GM21528 (cell line): ENCODE results near the gene RFTN1.

Experiments used
- ATAC-seq: cut with Tn5 transposase; IDR thresholded peaks from one replicate; pipeline ENCODE4 v1.9.1; 2021; ENCODE audit warnings: mild to moderate bottlenecking, moderate library complexity; ENCODE audit not compliant: unreplicated experiment, low FRiP score

RFTN1 gene

DNA sequence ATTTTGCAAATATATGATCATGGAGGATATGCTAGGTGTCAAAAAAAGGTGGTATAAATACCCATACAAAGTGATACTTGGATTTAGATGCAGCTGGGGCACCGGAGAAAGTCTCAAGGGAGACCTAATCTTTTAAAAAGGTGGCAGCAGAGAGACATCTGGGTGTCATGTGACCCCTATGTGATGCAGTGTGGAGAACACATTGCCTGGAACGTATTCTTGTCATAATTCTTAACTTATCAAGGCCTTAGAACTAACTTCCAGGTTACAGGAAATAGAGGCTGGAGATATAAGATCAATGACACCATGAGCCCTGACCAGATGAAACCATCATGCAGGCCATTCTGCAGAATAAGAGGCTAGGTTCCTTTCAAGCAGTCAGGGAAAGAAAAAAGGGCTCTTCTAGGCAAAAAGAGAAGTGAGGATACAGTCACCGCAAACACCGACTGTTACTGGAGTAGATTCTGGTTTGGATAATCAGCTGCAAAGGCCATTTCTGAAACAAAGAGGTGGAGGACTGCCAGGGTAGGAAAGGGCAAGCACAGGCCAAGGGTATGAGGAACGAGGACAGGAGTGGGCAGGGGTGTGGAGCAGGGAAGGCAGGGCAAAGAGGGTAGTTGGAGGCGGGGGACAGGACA lies 147.9 kb downstream of the RFTN1 start:
- ATAC-seq: no peak

- no peak for ATAC-seq
Observed at GRCh38 chr3:16364963-16365362, 148.5 kb downstream of the RFTN1 start.

GRCh38 chr3:16364323-16364722 lies 149.2 kb downstream of the RFTN1 start:
- ATAC-seq: no peak

- ATAC-seq: no peak
Observed at GRCh38 chr3:16363636-16364035, 149.9 kb downstream of the RFTN1 start.

DNA sequence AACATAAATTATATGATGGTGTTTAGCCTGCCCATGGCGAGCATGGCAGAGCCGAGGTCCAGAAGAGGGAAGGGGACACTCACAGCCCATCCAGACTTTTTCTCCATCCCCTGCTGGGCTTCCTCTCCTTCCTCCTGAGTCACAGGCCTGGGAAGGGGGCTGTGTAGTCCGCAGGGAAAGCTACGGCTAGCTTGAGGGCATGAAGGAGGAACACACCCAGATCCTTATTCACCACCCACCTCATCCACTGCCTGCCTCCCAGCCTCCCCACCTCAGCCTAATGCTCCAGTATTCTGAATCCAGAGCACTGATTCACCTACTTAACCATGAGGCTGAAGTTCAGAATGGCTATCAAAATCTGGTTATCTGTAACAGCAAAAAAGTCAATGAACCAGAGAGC lies 150.7 kb downstream of the RFTN1 start:
- no peak for ATAC-seq

DNA sequence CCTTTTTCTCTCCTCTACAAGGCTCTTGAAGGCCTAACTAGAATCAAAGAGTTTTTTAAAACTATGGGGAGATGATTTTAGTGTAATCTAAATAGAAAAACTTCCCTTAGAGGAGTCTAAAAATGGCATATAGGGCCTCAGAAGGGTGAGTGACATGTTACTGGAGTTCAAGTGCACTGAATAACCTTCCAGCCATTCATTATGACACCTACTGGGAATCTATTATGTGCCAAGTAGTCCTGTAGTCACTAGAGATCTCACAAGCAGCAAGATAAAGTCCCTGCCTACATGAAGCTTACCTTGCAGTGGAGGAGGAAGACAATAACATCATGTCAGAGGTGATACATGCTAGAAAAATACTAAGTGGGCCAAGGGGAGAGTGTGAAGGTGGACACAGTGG lies 152.4 kb downstream of the RFTN1 start:
- no peak for ATAC-seq

- no peak for ATAC-seq
Observed at GRCh38 chr3:16359331-16359730, 154.2 kb downstream of the RFTN1 start.

GRCh38 chr3:16358336-16358735 lies 155.2 kb downstream of the RFTN1 start:
- no peak for ATAC-seq

DNA sequence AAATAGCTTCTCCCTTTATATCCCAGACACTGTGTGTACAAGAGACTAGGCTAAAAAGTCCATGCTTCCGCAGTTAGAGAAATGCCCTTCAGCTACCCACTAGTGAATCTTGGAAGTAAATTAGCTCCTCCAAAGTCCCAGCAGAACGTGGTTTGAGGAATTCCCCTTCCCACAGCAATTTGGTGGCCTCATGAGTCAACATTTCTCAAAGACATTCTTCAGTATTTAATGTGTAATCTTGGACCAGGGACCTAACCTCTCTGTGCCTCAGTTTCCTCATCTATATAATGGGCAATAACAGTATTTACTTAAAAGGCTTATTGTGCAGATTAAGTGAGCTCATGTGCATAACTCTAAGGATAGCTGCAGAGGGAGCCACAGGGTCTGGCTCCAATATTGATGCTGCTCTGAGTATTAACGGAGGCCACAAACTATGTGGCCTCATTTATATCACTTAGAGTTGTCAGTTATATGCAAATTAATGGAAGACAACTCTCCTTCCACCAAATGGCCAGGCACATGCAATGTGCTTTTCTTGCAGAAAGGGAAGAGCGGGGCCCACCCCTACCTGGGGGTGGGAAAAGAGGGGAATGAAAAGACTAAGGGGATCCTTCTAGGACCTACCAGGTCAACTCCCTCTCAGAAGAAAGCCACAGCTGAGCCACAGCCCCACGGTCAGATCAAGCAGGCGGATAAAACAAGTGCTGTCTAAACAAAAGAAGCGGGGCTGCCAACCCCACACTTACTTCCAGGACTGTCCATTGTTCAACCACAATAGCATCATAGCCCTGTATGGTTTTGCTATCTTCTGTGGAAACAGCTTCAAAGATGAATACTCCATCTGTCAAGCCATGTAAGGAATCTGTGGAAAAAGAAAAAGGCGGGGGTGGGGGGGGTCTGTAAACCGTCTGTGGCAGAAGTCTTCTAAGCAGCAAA lies 156.0 kb downstream of the RFTN1 start:
- ATAC-seq: no peak

DNA sequence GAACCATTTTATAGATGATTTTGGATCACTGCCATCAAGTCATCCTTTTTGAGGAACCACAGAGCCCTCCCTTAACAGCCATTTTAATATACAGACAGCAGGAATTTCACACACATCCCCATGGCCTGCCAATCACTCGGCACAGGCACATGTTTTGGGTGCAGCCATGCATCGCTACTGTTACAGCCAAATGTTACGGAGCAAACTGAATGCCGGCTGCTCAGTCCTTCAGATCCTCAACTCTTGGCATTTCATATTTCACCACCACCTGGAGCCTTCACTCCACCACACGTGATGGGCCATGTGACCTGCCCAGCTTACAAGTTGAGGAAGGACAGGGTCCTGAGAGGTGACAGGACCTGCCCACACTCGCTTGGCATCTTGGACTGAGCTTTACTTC lies 157.7 kb downstream of the RFTN1 start:
- no peak for ATAC-seq

DNA sequence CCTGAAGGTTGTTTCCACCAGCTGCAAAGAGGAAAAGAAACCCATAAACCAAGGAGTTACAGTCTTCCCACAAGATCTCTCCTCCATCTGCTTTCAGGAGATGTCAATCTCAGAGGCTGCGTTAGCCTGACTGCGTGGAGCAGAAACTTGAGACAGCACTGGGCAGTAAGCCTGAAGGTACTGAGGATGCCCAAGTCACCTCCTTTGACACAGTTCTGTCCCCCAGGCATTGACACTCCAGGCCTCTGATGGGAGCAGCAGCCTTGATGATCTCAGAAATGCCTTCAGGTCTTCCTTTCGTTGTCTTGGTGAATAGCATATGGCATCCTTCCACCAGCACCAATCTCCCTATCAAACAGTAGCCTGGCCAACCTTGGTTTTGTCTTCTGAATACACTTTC lies 159.2 kb downstream of the RFTN1 start:
- no peak for ATAC-seq

- ATAC-seq: no peak
Observed at GRCh38 chr3:16352428-16352827, 161.1 kb downstream of the RFTN1 start.

GRCh38 chr3:16350597-16351318 lies 162.7 kb downstream of the RFTN1 start:
- ATAC-seq: no peak

DNA sequence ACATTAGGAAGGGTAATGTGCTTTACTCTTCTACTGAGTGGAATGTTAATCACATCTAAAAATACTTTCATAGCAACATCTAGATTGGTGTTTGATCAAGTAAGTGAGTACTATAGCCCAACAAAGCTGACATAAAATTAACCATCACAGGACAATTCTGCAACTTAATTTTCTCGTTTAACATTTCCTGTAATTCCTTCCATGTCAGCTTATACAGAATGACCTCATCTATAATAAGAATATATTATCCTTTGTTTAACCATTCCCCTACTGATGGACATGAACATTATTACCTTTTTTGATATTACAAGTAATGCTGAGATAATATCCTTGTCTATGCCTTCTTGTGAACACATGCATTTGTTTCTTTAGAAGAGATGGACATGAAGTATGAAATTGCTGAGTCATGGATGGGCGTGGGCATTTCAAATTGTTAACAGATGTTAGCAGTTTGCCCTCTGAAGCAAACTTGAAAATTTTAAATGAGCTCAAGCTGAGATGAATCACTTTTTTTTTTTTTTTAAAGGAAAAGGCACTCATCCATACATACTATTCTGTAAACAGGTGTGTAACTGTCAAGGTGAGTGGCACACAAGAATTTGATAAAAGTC lies 163.4 kb downstream of the RFTN1 start:
- no peak for ATAC-seq

DNA sequence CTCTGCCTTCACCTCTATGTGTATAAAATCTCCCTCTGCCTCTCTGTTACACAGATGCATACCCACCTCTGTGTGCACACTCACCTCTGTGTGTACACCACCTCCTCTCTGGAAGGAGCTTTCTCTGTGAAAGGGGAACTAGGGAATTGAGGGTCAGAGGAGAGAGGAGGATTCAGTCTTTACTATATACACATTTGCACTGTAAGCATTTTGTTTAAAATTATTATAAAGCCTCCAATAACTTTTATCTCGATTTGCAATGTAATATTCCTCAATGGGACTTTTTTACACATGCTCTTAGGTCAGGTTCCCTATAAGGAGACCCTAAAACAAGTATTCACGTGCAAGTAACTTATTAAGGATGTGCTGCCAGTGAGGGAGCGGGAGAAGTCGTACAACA lies 166.0 kb downstream of the RFTN1 start:
- ATAC-seq: no peak

GRCh38 chr3:16346413-16347081 lies 167.0 kb downstream of the RFTN1 start:
- ATAC-seq: no peak

- no peak for ATAC-seq
Observed at GRCh38 chr3:16343101-16343500, 170.4 kb downstream of the RFTN1 start.

- no peak for ATAC-seq
Observed at GRCh38 chr3:16338999-16339398, 174.5 kb downstream of the RFTN1 start.

- peak; percentile 80 for ATAC-seq
Observed at GRCh38 chr3:16337856-16338540, 175.5 kb downstream of the RFTN1 start.

- no peak for ATAC-seq
Observed at GRCh38 chr3:16336825-16337224, 176.7 kb downstream of the RFTN1 start.
